Fibroblast of lung (primary cell): ENCODE measurements around the gene MGLL. TPM values are rescaled to one million over a fixed set of nuclear protein-coding genes. Genes with fewer than 3 reads are reported as not detected.

Source experiments
- DNase-seq, 2 donors: peaks; one replicate each; pipeline versions ENCODE4 v3.0.0 to v3.0.0-alpha.2; 2010; ENCODE audit warnings: low read depth in 2 of 2
- H2AFZ ChIP-seq: 2 replicates; pipeline ENCODE4 v1.5.1; 2012; ENCODE audit warnings: low read length, control low read depth, inconsistent platforms
- H3K27ac ChIP-seq: 2 replicates; pipeline ENCODE4 v1.5.1; 2011; ENCODE audit warnings: low read length, control low read depth; ENCODE audit not compliant: insufficient read depth
- H3K27me3 ChIP-seq: 2 replicates; pipeline ENCODE4 v1.5.1; 2011; ENCODE audit warnings: mild to moderate bottlenecking, low read length; ENCODE audit not compliant: control insufficient read depth, insufficient read depth
- H3K36me3 ChIP-seq: 2 replicates; pipeline ENCODE4 v1.5.1; 2011; ENCODE audit warnings: low read length; ENCODE audit not compliant: control insufficient read depth, insufficient read depth
- H3K4me1 ChIP-seq: 2 replicates; pipeline ENCODE4 v1.5.1; 2011; ENCODE audit warnings: low read length; ENCODE audit not compliant: control insufficient read depth, insufficient read depth; ENCODE audit errors: extremely low read depth
- H3K4me2 ChIP-seq: 2 replicates; pipeline ENCODE4 v1.5.1; 2011; ENCODE audit warnings: low read length, control low read depth; ENCODE audit not compliant: insufficient read depth; ENCODE audit errors: extremely low read depth
- H3K4me3 ChIP-seq, 4 experiments: fragments of 200-600 bp in 1 of 4; sonication (generic) in 1 of 4; replicated peaks in 1 of 4; 2 replicates each; pipeline ENCODE4 v1.5.1; 2011 to 2016; ENCODE audit warnings: low read length in 4 of 4, low read depth in 3 of 4, mild to moderate bottlenecking in 3 of 4, control low read depth in 2 of 4, inconsistent platforms in 1 of 4, mixed read lengths in 1 of 4; ENCODE audit not compliant: insufficient read depth in 1 of 4; ENCODE audit errors: control extremely low read depth in 1 of 4
- H3K79me2 ChIP-seq: 2 replicates; pipeline ENCODE4 v1.5.1; 2012; ENCODE audit warnings: mild to moderate bottlenecking, low read length, inconsistent platforms; ENCODE audit not compliant: control insufficient read depth, insufficient read depth
- H3K9ac ChIP-seq: 2 replicates; pipeline ENCODE4 v1.5.1; 2011; ENCODE audit warnings: mild to moderate bottlenecking, low read length, control low read depth; ENCODE audit not compliant: insufficient read depth
- H3K9me3 ChIP-seq: 2 replicates; pipeline ENCODE4 v1.5.1; 2012; ENCODE audit warnings: low read depth, low read length; ENCODE audit not compliant: control insufficient read depth, insufficient read depth
- H4K20me1 ChIP-seq: 2 replicates; pipeline ENCODE4 v1.5.1; 2011; ENCODE audit warnings: low read length; ENCODE audit not compliant: control insufficient read depth, insufficient read depth; ENCODE audit errors: extremely low read depth
- EZH2 ChIP-seq: IDR thresholded peaks from 2 replicates; pipeline ENCODE4 v1.5.1; 2012; ENCODE audit warnings: low read length, control low read depth, mild to moderate bottlenecking; ENCODE audit errors: missing control alignments
- polyA plus RNA-seq, 2 donors: library from polyadenylated mRNA; depleted of rRNA in 1 of 2; stranded (reverse) in 1 of 2; unstranded in 1 of 2; fragments of >200 nt; gene quantifications; 2 replicates each; pipeline ENCODE4 v1.2.1, GENCODE V29; 2011 to 2012; ENCODE audit warnings: missing spikeins in 1 of 2
- total RNA-seq: library from RNA; depleted of rRNA; stranded (reverse); fragments of >200 nt; gene quantifications from 2 replicates; pipeline ENCODE4 v1.2.1, GENCODE V29; 2014
- TF ChIP-seq, protein P1 (sequence below), 2 donors: IDR thresholded peaks in 1 of 2; conservative IDR thresholded peaks in 1 of 2; 1 replicate in 1 of 2; 2 replicates in 1 of 2; pipeline ENCODE4 v1.5.1; 2011 to 2012; ENCODE audit warnings: low read length in 2 of 2, control low read depth in 1 of 2, inconsistent platforms in 1 of 2, low read depth in 1 of 2, mild to moderate bottlenecking in 1 of 2

Gene MGLL
- total and polyA plus RNA-seq, 2 donors (not counting 1 experiment from before 2014, with no cell fraction given), result 60.1 to 122 TPM

DNA sequence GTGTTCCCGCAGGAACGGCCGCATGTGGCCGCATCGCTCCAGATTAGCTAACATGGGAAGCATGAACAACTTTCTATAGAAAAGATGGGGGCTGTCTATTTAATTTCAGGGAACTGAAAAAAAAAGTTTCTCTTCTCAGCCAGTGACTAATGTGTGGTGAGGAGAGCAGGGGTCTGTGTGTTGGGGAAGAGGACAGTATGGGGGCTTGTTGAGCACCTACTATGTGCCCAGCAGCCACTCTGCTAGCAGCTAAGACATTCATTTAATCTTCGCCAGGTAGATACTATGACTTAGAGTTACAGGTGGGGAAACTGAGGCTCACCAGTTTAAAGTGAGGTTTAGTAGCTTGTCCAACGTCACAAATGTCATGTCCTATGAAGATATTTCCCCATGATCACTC lies 56.6 kb downstream of the MGLL start:
- Histone ChIP-seq H3K79me2 (peaks cover 38% of the 10 kb centered on the region), H3K9ac (no peak overlapping the region), H4K20me1 (no peaks in the 10 kb centered on the region), H3K27me3 (no peaks in the 10 kb centered on the region), H3K9me3 (no peaks in the 10 kb centered on the region), H3K27ac (peak overlapping the region; percentile 37), H2AFZ (no peak overlapping the region), H3K4me2 (no peak overlapping the region), H3K4me1 (peaks cover 35% of the 10 kb centered on the region), H3K36me3 (peaks cover 1% of the 10 kb centered on the region), H3K4me3 (no peak overlapping the region)
- TF ChIP-seq EZH2, result no peak
- TF ChIP-seq, protein P1, sequence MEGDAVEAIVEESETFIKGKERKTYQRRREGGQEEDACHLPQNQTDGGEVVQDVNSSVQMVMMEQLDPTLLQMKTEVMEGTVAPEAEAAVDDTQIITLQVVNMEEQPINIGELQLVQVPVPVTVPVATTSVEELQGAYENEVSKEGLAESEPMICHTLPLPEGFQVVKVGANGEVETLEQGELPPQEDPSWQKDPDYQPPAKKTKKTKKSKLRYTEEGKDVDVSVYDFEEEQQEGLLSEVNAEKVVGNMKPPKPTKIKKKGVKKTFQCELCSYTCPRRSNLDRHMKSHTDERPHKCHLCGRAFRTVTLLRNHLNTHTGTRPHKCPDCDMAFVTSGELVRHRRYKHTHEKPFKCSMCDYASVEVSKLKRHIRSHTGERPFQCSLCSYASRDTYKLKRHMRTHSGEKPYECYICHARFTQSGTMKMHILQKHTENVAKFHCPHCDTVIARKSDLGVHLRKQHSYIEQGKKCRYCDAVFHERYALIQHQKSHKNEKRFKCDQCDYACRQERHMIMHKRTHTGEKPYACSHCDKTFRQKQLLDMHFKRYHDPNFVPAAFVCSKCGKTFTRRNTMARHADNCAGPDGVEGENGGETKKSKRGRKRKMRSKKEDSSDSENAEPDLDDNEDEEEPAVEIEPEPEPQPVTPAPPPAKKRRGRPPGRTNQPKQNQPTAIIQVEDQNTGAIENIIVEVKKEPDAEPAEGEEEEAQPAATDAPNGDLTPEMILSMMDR (conservative IDR thresholded peaks at IDR 0.05 in 1 of 2, IDR thresholded peaks at IDR 0.05 in 1 of 2; ENCODE audit: low read depth in 1 of 2, low read length in 2 of 2), result no peak
- no peak for DNase-seq

DNA sequence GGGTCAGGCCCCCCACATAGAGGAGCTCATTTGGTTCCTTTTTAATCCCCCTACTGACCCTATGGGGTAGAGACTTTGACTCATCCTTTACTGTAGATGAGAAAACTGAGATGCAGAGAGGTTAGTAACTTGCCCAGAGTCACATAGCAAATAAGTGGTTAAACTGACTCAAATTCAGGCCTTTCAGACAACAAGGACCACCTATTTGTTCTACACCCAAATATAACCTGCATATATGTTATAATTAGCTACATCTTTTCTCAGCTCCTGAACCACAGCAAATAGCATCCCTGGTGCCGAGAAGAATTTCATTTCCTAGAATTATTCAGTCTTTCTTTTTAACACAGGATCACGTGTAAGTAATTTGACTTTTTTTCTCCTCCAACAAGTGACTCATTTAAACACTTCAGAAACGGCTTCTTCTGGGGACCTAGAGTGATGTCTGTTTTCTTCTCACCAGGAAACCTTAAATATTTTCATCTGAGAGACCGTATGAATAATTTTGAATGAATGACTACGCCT lies 57.4 kb downstream of the MGLL start:
- no peaks in the 10 kb centered on the region for H3K9me3 ChIP-seq
- peaks cover 5% of the 10 kb centered on the region for H3K36me3 ChIP-seq
- TF ChIP-seq, protein P1 (conservative IDR thresholded peaks at IDR 0.05 in 1 of 2, IDR thresholded peaks at IDR 0.05 in 1 of 2; ENCODE audit: low read depth in 1 of 2, low read length in 2 of 2), result no peak
- TF ChIP-seq EZH2, result no peak
- H3K4me1 ChIP-seq, result peaks cover 34% of the 10 kb centered on the region
- no peaks in the 10 kb centered on the region for H3K27me3 ChIP-seq
- DNase-seq, result peak in 1 of 2 donors; percentile 73
- H2AFZ ChIP-seq, result no peak overlapping the region
- H3K79me2 ChIP-seq, result peaks cover 32% of the 10 kb centered on the region
- no peaks in the 10 kb centered on the region for H4K20me1 ChIP-seq
- no peak overlapping the region for H3K9ac ChIP-seq
- H3K27ac ChIP-seq, result peak overlapping the region; percentile 37
- H3K4me2 ChIP-seq, result no peak overlapping the region
- H3K4me3 ChIP-seq, result no peak overlapping the region

DNA sequence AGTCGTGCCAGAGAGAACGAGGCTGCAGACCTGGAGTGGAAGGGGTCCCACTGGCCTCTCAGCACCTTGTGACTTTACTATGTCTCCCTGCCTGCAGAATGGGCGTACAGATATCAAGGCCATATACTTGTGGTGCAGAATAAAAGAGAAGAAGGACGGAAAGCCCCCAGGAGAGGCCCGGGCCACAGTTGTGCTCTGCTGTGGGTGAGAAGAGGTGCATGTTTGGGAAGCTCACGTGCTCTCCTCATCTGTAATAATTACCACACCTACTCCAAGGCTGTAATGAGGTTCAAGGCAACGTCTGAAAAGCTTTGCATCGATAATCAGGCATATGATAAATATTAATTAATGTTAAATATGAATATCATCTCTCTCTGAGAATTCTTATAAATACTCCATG lies 58.0 kb downstream of the MGLL start:
- Histone ChIP-seq H3K9me3 (no peaks in the 10 kb centered on the region), H3K27me3 (no peaks in the 10 kb centered on the region), H3K4me2 (no peak overlapping the region), H3K4me3 (no peak overlapping the region), H3K9ac (no peak overlapping the region), H4K20me1 (no peaks in the 10 kb centered on the region), H3K4me1 (peaks cover 29% of the 10 kb centered on the region), H3K27ac (no peak overlapping the region), H3K79me2 (peaks cover 28% of the 10 kb centered on the region), H2AFZ (no peak overlapping the region), H3K36me3 (peaks cover 5% of the 10 kb centered on the region)
- no peak for TF ChIP-seq EZH2
- TF ChIP-seq, protein P1 (conservative IDR thresholded peaks at IDR 0.05 in 1 of 2, IDR thresholded peaks at IDR 0.05 in 1 of 2; ENCODE audit: low read depth in 1 of 2, low read length in 2 of 2), result no peak
- no peak for DNase-seq
